GM12891 (cell line): ENCODE data around the gene PCARE.

ENCODE experiments used
- DNase-seq: peaks from one replicate; pipeline ENCODE4 v3.0.0; 2011; ENCODE audit warnings: low spot score; ENCODE audit not compliant: insufficient read length
- FAIRE-seq: peaks from 2 replicates; lab custom pipeline; 2011; peaks lifted over from hg19 to GRCh38; lab: Jason Lieb, UNC
- PAX5 ChIP-seq: IDR thresholded peaks from 2 replicates; pipeline ENCODE4 v1.6.1; 2011; ENCODE audit warnings: low read length, moderate library complexity, mild to moderate bottlenecking; ENCODE audit not compliant: insufficient read depth, severe bottlenecking
- POLR2A ChIP-seq: IDR thresholded peaks from 2 replicates; pipeline ENCODE4 v1.6.1; 2011; ENCODE audit warnings: low read depth, low read length, control low read depth
- POLR2AphosphoS5 ChIP-seq: IDR thresholded peaks from 2 replicates; pipeline ENCODE4 v1.6.1; 2011; ENCODE audit warnings: low read depth, low read length, control low read depth
- POU2F2 ChIP-seq: IDR thresholded peaks from 2 replicates; pipeline ENCODE4 v1.6.1; 2011; ENCODE audit warnings: low read depth, mild to moderate bottlenecking, control low read depth, low read length, moderate library complexity
- SPI1 ChIP-seq: IDR thresholded peaks from 2 replicates; pipeline ENCODE4 v1.6.1; 2011; ENCODE audit warnings: low read depth, low read length, control low read depth
- TAF1 ChIP-seq: IDR thresholded peaks from 2 replicates; pipeline ENCODE4 v1.6.1; 2011; ENCODE audit warnings: low read depth, low read length, control low read depth

PCARE gene

GRCh38 chr2:29073933-29074332 is 390 bp downstream of the PCARE start:
- TF ChIP-seq POLR2AphosphoS5 (no peak), POLR2A (no peak), SPI1 (peak; percentile 33; the same call in 1 of the 2 replicates)
- FAIRE-seq = no peak
- DNase-seq = no peak

- no peak for FAIRE-seq
- no peak for DNase-seq
- TF ChIP-seq SPI1 (no peak), TAF1 (no peak), POLR2AphosphoS5 (no peak), POU2F2 (no peak), POLR2A (no peak), PAX5 (no peak)
These were observed 1.2 kb downstream of the PCARE start for GRCh38 chr2:29072971-29073725.

- no peak for TF ChIP-seq POLR2AphosphoS5
- no peak for TF ChIP-seq POLR2A
- TF ChIP-seq PAX5 = no peak
- no peak for TF ChIP-seq POU2F2
- no peak for TF ChIP-seq SPI1
- TF ChIP-seq TAF1 = no peak
- FAIRE-seq (no peak), DNase-seq (no peak)
These were observed 2.1 kb downstream of the PCARE start for GRCh38 chr2:29072251-29072650.

GRCh38 chr2:29071032-29071975 is 3.0 kb downstream of the PCARE start:
- TF ChIP-seq POU2F2 = no peak
- no peak for TF ChIP-seq TAF1
- TF ChIP-seq POLR2A = no peak
- TF ChIP-seq POLR2AphosphoS5 = no peak
- TF ChIP-seq PAX5 = no peak
- no peak for TF ChIP-seq SPI1
- DNase-seq = no peak
- no peak for FAIRE-seq

GRCh38 chr2:29070526-29070925 is 3.8 kb downstream of the PCARE start:
- TF ChIP-seq TAF1 = no peak
- TF ChIP-seq PAX5 = no peak
- no peak for TF ChIP-seq POLR2AphosphoS5
- TF ChIP-seq POLR2A = no peak
- no peak for TF ChIP-seq SPI1
- no peak for TF ChIP-seq POU2F2
- no peak for DNase-seq
- FAIRE-seq = no peak

- FAIRE-seq (no peak), DNase-seq (no peak)
- TF ChIP-seq TAF1 = no peak
- TF ChIP-seq POLR2A = no peak
- no peak for TF ChIP-seq SPI1
- no peak for TF ChIP-seq POU2F2
- TF ChIP-seq POLR2AphosphoS5 = no peak
- TF ChIP-seq PAX5 = no peak
These were observed 5.8 kb downstream of the PCARE start for GRCh38 chr2:29068513-29068912.

GRCh38 chr2:29066997-29067605 is 7.2 kb downstream of the PCARE start:
- DNase-seq (no peak), FAIRE-seq (peak; percentile 23)
- TF ChIP-seq POLR2AphosphoS5 (no peak), POLR2A (no peak), TAF1 (no peak), POU2F2 (no peak), PAX5 (no peak), SPI1 (no peak)

GRCh38 chr2:29066271-29066860 is 8.0 kb downstream of the PCARE start:
- no peak for DNase-seq
- no peak for FAIRE-seq
- TF ChIP-seq SPI1 (no peak), POLR2A (no peak), POU2F2 (no peak), POLR2AphosphoS5 (no peak), TAF1 (no peak), PAX5 (no peak)
